Measurements from ENCODE around the gene GPR137.

Gene GPR137

GRCh38 chr11:64330888-64331287 is 45.2 kb downstream of the GPR137 start:
- Histone ChIP-seq H3K36me3 (ENCODE audit: control insufficient read depth, insufficient read depth, low read length) (no peaks in the 10 kb centered on the region), H3K4me3 (ENCODE audit: extremely low read depth, insufficient read depth, low read length, poor library complexity, severe bottlenecking) (no peak overlapping the region), H3K9me3 (ENCODE audit: control insufficient read depth, low read length) (no peaks in the 10 kb centered on the region), H3K27ac (ENCODE audit: low read depth, low read length, severe bottlenecking) (no peak overlapping the region), H3K4me1 (ENCODE audit: control insufficient read depth, insufficient read depth, low read length, poor library complexity, severe bottlenecking) (peaks cover 4% of the 10 kb centered on the region)
- 65 to 69% methylated on average over 4 to 10 of the region's 11 CpGs for WGBS, 2 experiments (ENCODE audit: insufficient coverage in 2 of 2)

- H3K4me1 ChIP-seq (ENCODE audit: control insufficient read depth, insufficient read depth, low read length, poor library complexity, severe bottlenecking), result peaks cover 4% of the 10 kb centered on the region
- 78 to 82% methylated on average over 14 to 19 of the region's 20 CpGs for WGBS, 2 experiments (ENCODE audit: insufficient coverage in 2 of 2)
Measured at GRCh38 chr11:64331569-64332371, 46.1 kb downstream of the GPR137 start.

GRCh38 chr11:64333556-64333955 is 47.9 kb downstream of the GPR137 start:
- H3K4me1 ChIP-seq (ENCODE audit: control insufficient read depth, insufficient read depth, low read length, poor library complexity, severe bottlenecking), result peaks cover 4% of the 10 kb centered on the region
- no peak overlapping the region for H3K27ac ChIP-seq (ENCODE audit: low read depth, low read length, severe bottlenecking)
- 99 to 100% methylated on average over 8 of the region's 8 CpGs for WGBS, 2 experiments (ENCODE audit: insufficient coverage in 2 of 2)
- H3K36me3 ChIP-seq (ENCODE audit: control insufficient read depth, insufficient read depth, low read length), result no peaks in the 10 kb centered on the region
- no peak overlapping the region for H3K4me3 ChIP-seq (ENCODE audit: extremely low read depth, insufficient read depth, low read length, poor library complexity, severe bottlenecking)
- H3K9me3 ChIP-seq (ENCODE audit: control insufficient read depth, low read length), result no peaks in the 10 kb centered on the region

More at GRCh38 chr11:64331569-64332371, 46.1 kb downstream of the GPR137 start:
- H3K36me3 ChIP-seq (ENCODE audit: control insufficient read depth, insufficient read depth, low read length), result no peaks in the 10 kb centered on the region
- no peaks in the 10 kb centered on the region for H3K9me3 ChIP-seq (ENCODE audit: control insufficient read depth, low read length)
- H3K27ac ChIP-seq (ENCODE audit: low read depth, low read length, severe bottlenecking), result no peak overlapping the region
- no peak overlapping the region for H3K4me3 ChIP-seq (ENCODE audit: extremely low read depth, insufficient read depth, low read length, poor library complexity, severe bottlenecking)

DNA sequence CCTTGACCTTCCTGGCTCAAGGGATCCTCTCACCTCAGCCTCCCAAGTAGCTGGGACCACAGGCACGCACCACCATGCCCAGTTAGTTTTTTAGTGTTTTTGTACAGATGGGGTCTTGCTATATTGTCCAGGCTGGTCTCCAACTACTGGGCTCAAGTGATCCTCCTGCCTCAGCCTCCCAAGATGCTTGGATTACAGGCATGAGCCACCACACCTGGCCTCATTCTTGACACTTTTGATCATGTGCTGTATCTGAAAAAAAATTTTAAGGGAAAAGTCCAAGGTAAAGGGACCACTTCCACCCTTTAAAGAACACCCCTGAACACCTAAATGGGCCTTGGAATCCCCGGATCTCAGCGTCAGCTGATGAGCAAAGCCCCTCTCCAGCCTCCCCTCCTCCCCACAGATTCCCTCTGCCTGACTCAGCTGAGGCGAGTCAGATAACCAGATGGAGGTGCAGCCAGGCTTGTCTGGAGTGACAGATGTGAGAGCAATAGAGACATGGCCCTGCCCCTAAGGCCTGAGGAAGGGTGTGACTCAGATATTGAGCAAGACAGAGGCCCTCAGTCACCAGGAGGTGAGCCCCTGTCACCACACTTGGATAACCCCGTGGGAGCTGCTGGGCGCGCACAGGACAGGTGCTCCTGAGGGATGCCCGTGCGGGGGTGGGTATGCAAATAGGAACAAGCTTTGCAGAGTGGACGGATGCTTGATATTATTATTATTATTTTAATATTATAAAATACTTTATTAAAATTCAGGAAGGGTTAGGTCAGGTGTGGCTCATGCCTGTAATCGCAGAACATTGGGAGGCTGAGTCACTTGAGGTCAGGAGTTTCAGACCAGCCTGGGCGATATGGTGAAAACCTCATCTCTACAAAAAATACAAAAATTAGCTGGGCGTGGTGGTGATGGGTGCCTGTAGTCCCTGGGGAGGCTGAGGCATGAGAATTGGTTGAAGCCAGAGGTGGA is 49.4 kb downstream of the GPR137 start:
- Histone ChIP-seq H3K9me3 (ENCODE audit: control insufficient read depth, low read length) (no peaks in the 10 kb centered on the region), H3K4me3 (ENCODE audit: extremely low read depth, insufficient read depth, low read length, poor library complexity, severe bottlenecking) (no peak overlapping the region), H3K27ac (ENCODE audit: low read depth, low read length, severe bottlenecking) (peak overlapping the region; percentile 71), H3K36me3 (ENCODE audit: control insufficient read depth, insufficient read depth, low read length) (no peaks in the 10 kb centered on the region), H3K4me1 (ENCODE audit: control insufficient read depth, insufficient read depth, low read length, poor library complexity, severe bottlenecking) (peaks cover 4% of the 10 kb centered on the region)
- WGBS, 2 experiments (ENCODE audit: insufficient coverage in 2 of 2), result 36 to 56% methylated on average over 3 to 6 of the region's 13 CpGs

- Histone ChIP-seq H3K4me1 (ENCODE audit: control insufficient read depth, insufficient read depth, low read length, poor library complexity, severe bottlenecking) (peaks cover 4% of the 10 kb centered on the region), H3K4me3 (ENCODE audit: extremely low read depth, insufficient read depth, low read length, poor library complexity, severe bottlenecking) (no peak overlapping the region), H3K27ac (ENCODE audit: low read depth, low read length, severe bottlenecking) (no peak overlapping the region), H3K9me3 (ENCODE audit: control insufficient read depth, low read length) (no peaks in the 10 kb centered on the region), H3K36me3 (ENCODE audit: control insufficient read depth, insufficient read depth, low read length) (no peaks in the 10 kb centered on the region)
- WGBS, 2 experiments (ENCODE audit: insufficient coverage in 2 of 2), result 80 to 92% methylated on average over 6 of the region's 8 CpGs
Measured at GRCh38 chr11:64337538-64338249, 52.0 kb downstream of the GPR137 start.

DNA sequence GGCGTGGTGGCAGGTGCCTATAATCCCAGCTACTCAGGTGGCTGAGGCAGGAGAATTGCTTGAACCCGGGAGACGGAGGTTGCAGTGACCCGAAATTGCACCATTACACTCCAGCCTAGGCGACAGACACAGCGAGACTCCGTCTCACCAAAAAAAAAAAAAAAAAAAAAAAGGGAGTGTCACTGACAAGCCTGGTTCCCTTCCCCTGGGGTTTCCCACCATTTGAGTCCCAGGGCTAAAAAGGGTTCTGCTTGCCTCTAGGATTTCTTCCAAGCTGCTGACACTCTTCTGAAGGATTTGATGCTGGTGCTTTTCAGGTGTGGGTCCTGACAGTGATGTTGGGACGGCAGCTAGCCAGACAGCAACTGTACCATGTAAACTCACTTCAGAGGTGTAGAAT is 53.1 kb downstream of the GPR137 start:
- Histone ChIP-seq H3K9me3 (ENCODE audit: control insufficient read depth, low read length) (no peaks in the 10 kb centered on the region), H3K4me3 (ENCODE audit: extremely low read depth, insufficient read depth, low read length, poor library complexity, severe bottlenecking) (no peak overlapping the region), H3K4me1 (ENCODE audit: control insufficient read depth, insufficient read depth, low read length, poor library complexity, severe bottlenecking) (peaks cover 4% of the 10 kb centered on the region), H3K36me3 (ENCODE audit: control insufficient read depth, insufficient read depth, low read length) (no peaks in the 10 kb centered on the region), H3K27ac (ENCODE audit: low read depth, low read length, severe bottlenecking) (no peak overlapping the region)
- WGBS, 2 experiments (ENCODE audit: insufficient coverage in 2 of 2), result 91 to 95% methylated on average over 5 to 7 of the region's 8 CpGs

Data from mesodermal cell (in vitro differentiated cells).